Skeletal muscle satellite cell (primary cell): Measurements from ENCODE around the gene EIF2AK3.
A peak's percentile ranks its signal among the peaks of the same experiment; 100 is the strongest.
"Not testable (repeated sequence)": the region's sequence is repeated elsewhere in the genome, so short reads cannot be mapped to it uniquely, and the experiment has no call there.

Experiments used
- H3K27me3 ChIP-seq: 2 replicates; pipeline ENCODE4 v1.7.0; 2013; ENCODE audit warnings: low read length; ENCODE audit not compliant: control insufficient read depth, insufficient read depth
- H3K36me3 ChIP-seq: 2 replicates; pipeline ENCODE4 v1.7.0; 2013; ENCODE audit warnings: mild to moderate bottlenecking, control low read depth, low read length; ENCODE audit not compliant: insufficient read depth
- H3K4me1 ChIP-seq: 2 replicates; pipeline ENCODE4 v1.7.0; 2013; ENCODE audit warnings: low read length; ENCODE audit not compliant: control insufficient read depth, insufficient read depth
- H3K4me2 ChIP-seq: 2 replicates; pipeline ENCODE4 v1.7.0; 2013; ENCODE audit warnings: mild to moderate bottlenecking, low read length
- H3K4me3 ChIP-seq: 2 replicates; pipeline ENCODE4 v1.7.0; 2013; ENCODE audit warnings: low read length
- H3K9ac ChIP-seq: 2 replicates; pipeline ENCODE4 v1.7.0; 2013; ENCODE audit warnings: mild to moderate bottlenecking, low read depth, low read length, moderate library complexity
- H3K9me3 ChIP-seq: replicated peaks from 2 replicates; pipeline ENCODE4 v1.7.0; 2013; ENCODE audit warnings: mild to moderate bottlenecking, control low read depth, low read length

EIF2AK3 gene

GRCh38 chr2:88632569-88632968 lies 5.3 kb upstream of the EIF2AK3 start:
- H3K4me1 ChIP-seq: peaks cover 5% of the 10 kb centered on the region
- no peak overlapping the region for H3K4me2 ChIP-seq
- H3K9ac ChIP-seq: no peak overlapping the region
- no peak overlapping the region for H3K4me3 ChIP-seq
- H3K9me3 ChIP-seq: no peaks in the 10 kb centered on the region
- peaks cover 17% of the 10 kb centered on the region for H3K27me3 ChIP-seq
- no peaks in the 10 kb centered on the region for H3K36me3 ChIP-seq

GRCh38 chr2:88628571-88628939 lies 1.3 kb upstream of the EIF2AK3 start:
- Histone ChIP-seq H3K4me2 (peak overlapping the region; percentile 87), H3K4me3 (peak overlapping the region; percentile 76), H3K36me3 (no peaks in the 10 kb centered on the region), H3K9me3 (no peaks in the 10 kb centered on the region), H3K9ac (peak overlapping the region; percentile 88), H3K4me1 (peaks cover 19% of the 10 kb centered on the region), H3K27me3 (no peaks in the 10 kb centered on the region)

GRCh38 chr2:88627856-88628570 lies 749 bp upstream of the EIF2AK3 start:
- peak overlapping the region; percentile 87 for H3K4me2 ChIP-seq
- peaks cover 19% of the 10 kb centered on the region for H3K4me1 ChIP-seq
- no peaks in the 10 kb centered on the region for H3K9me3 ChIP-seq
- no peaks in the 10 kb centered on the region for H3K27me3 ChIP-seq
- peak overlapping the region; percentile 88 for H3K9ac ChIP-seq
- H3K36me3 ChIP-seq: no peaks in the 10 kb centered on the region
- peak overlapping the region; percentile 76 for H3K4me3 ChIP-seq

GRCh38 chr2:88626171-88627054 lies 851 bp downstream of the EIF2AK3 start:
- no peaks in the 10 kb centered on the region for H3K9me3 ChIP-seq
- peak overlapping the region; percentile 87 for H3K9ac ChIP-seq
- peak overlapping the region; percentile 84 for H3K4me2 ChIP-seq
- peak overlapping the region; percentile 88 for H3K4me3 ChIP-seq
- no peaks in the 10 kb centered on the region for H3K36me3 ChIP-seq
- no peaks in the 10 kb centered on the region for H3K27me3 ChIP-seq
- peaks cover 19% of the 10 kb centered on the region for H3K4me1 ChIP-seq

GRCh38 chr2:88624477-88624876 lies 2.8 kb downstream of the EIF2AK3 start:
- peaks cover 19% of the 10 kb centered on the region for H3K4me1 ChIP-seq
- peak overlapping the region; percentile 84 for H3K4me2 ChIP-seq
- H3K9ac ChIP-seq: no peak overlapping the region
- no peak overlapping the region for H3K4me3 ChIP-seq
- H3K36me3 ChIP-seq: no peaks in the 10 kb centered on the region
- H3K27me3 ChIP-seq: no peaks in the 10 kb centered on the region
- no peaks in the 10 kb centered on the region for H3K9me3 ChIP-seq

GRCh38 chr2:88623831-88624465 lies 3.3 kb downstream of the EIF2AK3 start:
- peaks cover 19% of the 10 kb centered on the region for H3K4me1 ChIP-seq
- not testable (repeated sequence) for H3K4me2 ChIP-seq, H3K4me3 ChIP-seq, H3K27me3 ChIP-seq, H3K9me3 ChIP-seq, H3K36me3 ChIP-seq, H3K9ac ChIP-seq

- Histone ChIP-seq H3K27me3 (no peaks in the 10 kb centered on the region), H3K4me3 (no peak overlapping the region), H3K9ac (no peak overlapping the region), H3K4me1 (peaks cover 14% of the 10 kb centered on the region), H3K4me2 (no peak overlapping the region), H3K9me3 (no peaks in the 10 kb centered on the region), H3K36me3 (no peaks in the 10 kb centered on the region)
Observed at GRCh38 chr2:88622307-88622706, 5.0 kb downstream of the EIF2AK3 start.

GRCh38 chr2:88621432-88621831 lies 5.8 kb downstream of the EIF2AK3 start:
- H3K27me3 ChIP-seq: no peaks in the 10 kb centered on the region
- H3K4me3 ChIP-seq: no peak overlapping the region
- no peaks in the 10 kb centered on the region for H3K36me3 ChIP-seq
- no peak overlapping the region for H3K9ac ChIP-seq
- H3K4me1 ChIP-seq: peaks cover 14% of the 10 kb centered on the region
- no peaks in the 10 kb centered on the region for H3K9me3 ChIP-seq
- H3K4me2 ChIP-seq: no peak overlapping the region

GRCh38 chr2:88620015-88620414 lies 7.2 kb downstream of the EIF2AK3 start:
- H3K9ac ChIP-seq: no peak overlapping the region
- H3K4me3 ChIP-seq: no peak overlapping the region
- no peaks in the 10 kb centered on the region for H3K36me3 ChIP-seq
- H3K4me2 ChIP-seq: no peak overlapping the region
- H3K4me1 ChIP-seq: peaks cover 8% of the 10 kb centered on the region
- H3K27me3 ChIP-seq: no peaks in the 10 kb centered on the region
- H3K9me3 ChIP-seq: no peaks in the 10 kb centered on the region

- H3K4me3 ChIP-seq: no peak overlapping the region
- H3K36me3 ChIP-seq: peaks cover 5% of the 10 kb centered on the region
- H3K9me3 ChIP-seq: no peaks in the 10 kb centered on the region
- H3K4me2 ChIP-seq: no peak overlapping the region
- H3K4me1 ChIP-seq: peaks cover 14% of the 10 kb centered on the region
- no peak overlapping the region for H3K9ac ChIP-seq
- no peaks in the 10 kb centered on the region for H3K27me3 ChIP-seq
Observed at GRCh38 chr2:88615822-88616221, 11.4 kb downstream of the EIF2AK3 start.

GRCh38 chr2:88614497-88615157 lies 12.6 kb downstream of the EIF2AK3 start:
- Histone ChIP-seq H3K27me3 (no peaks in the 10 kb centered on the region), H3K9ac (no peak overlapping the region), H3K9me3 (no peaks in the 10 kb centered on the region), H3K36me3 (peaks cover 5% of the 10 kb centered on the region), H3K4me2 (peak overlapping the region; percentile 60), H3K4me3 (no peak overlapping the region), H3K4me1 (peaks cover 14% of the 10 kb centered on the region)
